HG03095 (cell line): Measurements from ENCODE around the gene THAP7.

Source experiments
- ATAC-seq: cut with Tn5 transposase; IDR thresholded peaks from one replicate; pipeline ENCODE4 v1.9.1; 2021; ENCODE audit warnings: moderate library complexity; ENCODE audit not compliant: unreplicated experiment

Gene THAP7

GRCh38 chr22:20994128-20994901 lies 7.6 kb downstream of the THAP7 start:
- ATAC-seq, result no peak

GRCh38 chr22:20993304-20994127 lies 8.4 kb downstream of the THAP7 start:
- ATAC-seq, result no peak

- ATAC-seq, result no peak
These were observed 9.2 kb downstream of the THAP7 start for GRCh38 chr22:20992456-20993303.

DNA sequence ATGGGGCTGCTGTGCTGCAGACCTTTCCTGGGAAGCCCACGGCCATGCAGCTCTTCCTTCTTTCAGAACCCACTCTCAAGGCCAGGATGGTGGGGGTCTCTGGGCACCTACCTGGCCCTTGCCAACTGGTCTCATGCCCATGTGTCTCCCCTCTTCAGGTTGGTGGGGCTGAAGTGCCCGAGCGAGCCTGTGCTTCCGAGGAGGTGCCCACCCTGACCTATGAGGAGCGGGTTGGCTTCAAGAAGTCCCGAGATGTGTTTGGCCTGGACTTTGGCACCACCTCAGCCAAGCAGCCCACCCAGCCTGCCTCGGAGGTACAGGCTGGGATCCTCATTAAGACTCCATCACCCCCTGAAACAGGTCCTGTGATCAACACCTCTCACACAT lies 9.9 kb downstream of the THAP7 start:
- ATAC-seq, result no peak

- ATAC-seq, result no peak
These were observed 10.5 kb downstream of the THAP7 start for GRCh38 chr22:20991252-20992055.

DNA sequence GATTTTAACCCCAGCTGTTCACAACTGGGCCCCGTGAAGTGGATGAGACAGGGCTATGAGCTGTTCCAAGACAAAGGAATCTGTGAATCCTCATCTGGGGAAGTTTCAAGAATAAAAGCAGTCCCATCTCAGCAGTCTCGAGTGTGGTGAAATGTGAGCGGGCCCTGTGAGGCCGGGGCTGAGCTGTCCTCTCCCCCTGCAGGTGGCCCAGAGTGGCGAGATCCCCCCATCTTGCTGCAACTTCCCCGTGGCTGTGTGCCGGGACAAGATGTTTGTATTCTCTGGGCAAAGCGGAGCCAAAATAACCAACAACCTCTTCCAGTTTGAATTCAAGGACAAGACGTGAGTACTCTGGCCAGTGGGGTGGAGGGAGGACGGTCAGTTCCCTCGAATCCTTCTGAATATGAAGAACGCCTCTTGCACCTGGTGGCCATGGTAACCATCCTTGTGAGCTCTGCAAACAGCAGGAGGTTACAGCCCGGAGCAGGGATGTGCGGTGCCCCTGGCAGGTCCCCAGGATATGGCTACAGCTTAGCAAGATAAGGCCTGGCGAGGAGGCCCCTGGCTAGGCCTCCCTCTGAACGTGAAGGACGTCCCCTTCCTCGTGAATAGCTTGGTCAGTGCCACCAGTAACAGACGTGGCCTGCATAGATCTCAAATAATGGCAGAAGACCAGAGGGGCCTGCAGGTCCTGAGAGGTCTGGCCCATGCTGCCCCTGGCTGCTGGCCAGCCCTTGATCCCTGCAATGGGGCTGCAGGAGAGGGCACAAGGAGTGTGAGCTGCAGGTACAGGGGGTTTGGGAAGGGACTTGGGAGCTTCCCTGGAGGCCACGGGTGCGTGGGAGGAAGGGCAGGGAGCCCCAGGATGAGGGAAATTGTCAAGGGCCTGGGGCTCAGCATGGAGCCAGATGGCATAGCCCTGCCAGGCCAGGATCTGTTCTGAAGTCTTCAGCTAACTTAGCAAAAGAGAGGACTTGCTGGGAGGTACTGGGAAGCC lies 11.4 kb downstream of the THAP7 start:
- no peak for ATAC-seq

DNA sequence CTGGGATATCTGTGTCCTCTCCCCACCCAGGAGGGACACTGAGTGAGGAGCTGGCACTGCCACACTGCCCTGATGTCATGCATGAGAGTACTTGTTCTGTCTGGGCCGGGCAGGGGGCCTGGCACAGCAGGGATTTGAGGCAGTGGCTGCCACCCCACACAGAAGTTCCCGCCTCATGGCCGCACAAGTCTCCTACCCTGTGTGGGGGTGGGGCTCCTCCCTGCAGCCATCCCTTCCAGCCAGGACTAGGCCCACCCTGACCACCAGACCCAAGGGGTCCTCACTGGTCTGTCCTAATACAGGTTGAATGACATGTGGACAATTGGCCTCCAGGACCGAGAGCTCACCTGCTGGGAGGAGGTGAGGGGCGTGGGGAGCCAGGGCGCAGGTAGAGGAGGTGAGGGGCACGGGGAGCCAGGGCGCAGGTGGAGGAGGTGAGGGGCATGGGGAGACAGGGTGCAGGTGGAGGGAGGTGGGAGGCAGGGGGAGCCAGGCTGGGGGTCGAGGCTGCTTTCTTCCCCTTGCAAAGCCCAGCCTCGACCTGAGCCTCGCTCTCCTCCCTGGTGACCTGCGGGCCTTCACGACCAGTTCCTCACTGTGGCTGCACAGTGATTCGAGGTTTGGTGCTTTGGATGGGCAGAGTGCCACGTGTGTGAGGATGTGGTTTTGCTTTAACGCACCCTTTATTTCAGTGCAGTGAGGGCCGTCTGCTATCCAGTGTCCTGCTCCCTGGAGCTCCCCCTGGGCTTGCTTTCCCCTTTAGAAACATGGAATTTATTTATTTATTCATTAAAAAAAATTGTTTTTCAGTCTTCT lies 12.4 kb downstream of the THAP7 start:
- ATAC-seq, result no peak

- no peak for ATAC-seq
These were observed 13.2 kb downstream of the THAP7 start for GRCh38 chr22:20988573-20989322.

- no peak for ATAC-seq
These were observed 14.5 kb downstream of the THAP7 start for GRCh38 chr22:20987375-20987774.

DNA sequence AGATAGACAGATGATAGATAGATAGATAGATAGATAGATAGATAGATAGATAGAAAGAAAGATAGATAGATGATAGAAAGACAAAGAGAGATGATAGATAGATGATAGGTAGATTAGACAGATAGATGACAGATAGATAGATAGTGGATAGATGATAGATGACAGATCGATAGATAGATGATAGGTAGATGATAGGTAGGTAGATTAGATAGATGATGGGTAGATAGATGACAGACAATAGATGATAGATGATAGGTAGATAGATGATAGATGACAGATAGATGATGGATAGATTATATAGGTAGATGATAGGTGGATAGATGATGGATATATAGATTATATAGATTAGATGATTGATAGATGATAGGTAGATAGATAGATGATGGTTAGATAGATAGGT lies 15.6 kb downstream of the THAP7 start:
- ATAC-seq, result no peak

DNA sequence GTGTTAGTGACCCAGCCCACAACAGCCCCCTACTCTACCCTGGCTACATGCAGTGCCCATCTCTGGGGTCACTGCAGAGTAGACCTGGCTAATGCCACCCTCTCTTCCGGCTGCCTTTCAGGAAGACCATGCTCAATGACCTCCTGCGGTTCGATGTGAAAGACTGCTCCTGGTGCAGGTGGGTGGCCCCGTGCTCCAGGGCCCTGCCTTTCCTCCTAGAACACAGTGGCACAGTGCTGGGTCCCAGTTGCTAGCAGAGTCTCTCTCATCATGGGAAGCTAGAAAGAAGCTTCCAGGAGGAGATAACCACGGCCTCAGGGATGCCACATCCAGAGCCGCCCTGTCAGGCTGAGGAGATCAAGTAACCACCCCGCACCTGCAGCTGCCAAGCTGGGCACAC lies 16.2 kb downstream of the THAP7 start:
- no peak for ATAC-seq

DNA sequence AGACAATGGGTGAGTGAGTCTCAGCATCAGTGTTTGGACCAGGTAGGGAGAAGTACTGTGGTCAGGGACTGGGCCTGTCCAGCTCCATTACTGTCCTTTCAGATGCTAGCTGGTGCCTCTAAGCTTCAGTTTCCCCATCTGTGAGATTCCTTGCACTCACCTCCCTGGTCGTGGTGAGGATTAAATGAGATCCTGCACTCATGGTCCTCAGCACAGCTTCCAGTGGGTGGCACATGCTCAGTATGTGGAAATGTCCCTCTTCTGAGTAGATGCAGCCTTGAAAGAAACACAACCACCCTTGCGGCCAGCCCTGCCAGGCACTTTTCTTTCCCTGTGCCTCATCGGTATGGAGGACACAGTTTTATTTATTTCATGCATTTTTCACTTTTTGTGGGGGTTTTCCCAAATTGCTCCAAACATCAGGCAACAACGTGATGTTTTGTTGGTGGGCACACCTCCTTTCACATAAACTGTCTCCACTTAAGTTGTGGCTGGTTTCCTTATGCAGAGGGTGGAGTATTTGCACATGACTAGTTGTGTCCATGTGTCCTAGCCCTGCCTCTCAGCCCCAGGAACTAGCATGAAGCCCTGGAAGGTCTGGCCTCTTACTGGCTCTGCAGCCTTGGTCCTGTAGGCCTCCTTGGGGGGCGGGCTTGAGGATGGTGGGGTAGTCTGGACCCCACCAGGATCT lies 18.7 kb downstream of the THAP7 start:
- no peak for ATAC-seq

- peak; percentile 16 for ATAC-seq
These were observed 19.4 kb downstream of the THAP7 start for GRCh38 chr22:20982563-20982882.

DNA sequence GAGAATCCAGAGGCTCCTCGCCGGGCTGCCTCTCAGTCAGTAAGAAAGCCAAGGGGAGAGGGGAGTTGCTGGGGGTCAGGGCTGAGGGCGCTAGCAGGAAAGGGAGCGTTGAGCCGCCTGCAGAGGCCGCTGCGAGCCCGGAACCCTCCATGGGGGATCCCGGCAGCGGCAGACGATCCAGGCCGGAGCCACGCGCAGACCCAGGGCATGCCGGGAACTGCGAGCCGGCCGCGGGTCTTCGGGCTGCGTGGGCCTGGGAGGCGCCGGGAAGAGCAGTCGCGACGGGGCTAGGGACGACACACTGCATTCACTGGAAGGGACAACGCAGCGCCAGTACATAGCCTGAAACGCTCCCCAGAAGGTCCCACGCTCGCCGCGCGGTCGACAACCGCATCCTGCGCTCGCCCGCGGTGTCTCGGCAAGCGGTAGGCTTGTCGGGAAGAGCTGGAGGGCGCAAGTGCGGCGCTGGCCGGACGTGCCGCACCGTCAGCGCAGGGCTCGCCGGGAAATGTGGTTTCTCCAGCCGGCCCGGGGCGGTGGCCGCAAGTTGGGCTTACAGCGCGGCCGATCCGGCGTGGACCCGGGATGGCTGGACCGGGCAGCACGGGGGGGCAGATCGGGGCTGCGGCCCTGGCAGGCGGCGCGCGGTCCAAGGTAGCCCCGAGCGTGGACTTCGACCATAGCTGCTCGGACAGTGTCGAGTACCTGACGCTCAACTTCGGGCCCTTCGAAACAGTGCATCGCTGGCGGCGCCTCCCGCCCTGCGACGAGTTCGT lies 19.9 kb downstream of the THAP7 start, which contains the start of gene LZTR1:
LZTR1 (plus strand) TSS at position 511 of the 776 bp plus-strand sequence; CDS start at position 586, 75 bp downstream.
- peak; percentile 68 for ATAC-seq

DNA sequence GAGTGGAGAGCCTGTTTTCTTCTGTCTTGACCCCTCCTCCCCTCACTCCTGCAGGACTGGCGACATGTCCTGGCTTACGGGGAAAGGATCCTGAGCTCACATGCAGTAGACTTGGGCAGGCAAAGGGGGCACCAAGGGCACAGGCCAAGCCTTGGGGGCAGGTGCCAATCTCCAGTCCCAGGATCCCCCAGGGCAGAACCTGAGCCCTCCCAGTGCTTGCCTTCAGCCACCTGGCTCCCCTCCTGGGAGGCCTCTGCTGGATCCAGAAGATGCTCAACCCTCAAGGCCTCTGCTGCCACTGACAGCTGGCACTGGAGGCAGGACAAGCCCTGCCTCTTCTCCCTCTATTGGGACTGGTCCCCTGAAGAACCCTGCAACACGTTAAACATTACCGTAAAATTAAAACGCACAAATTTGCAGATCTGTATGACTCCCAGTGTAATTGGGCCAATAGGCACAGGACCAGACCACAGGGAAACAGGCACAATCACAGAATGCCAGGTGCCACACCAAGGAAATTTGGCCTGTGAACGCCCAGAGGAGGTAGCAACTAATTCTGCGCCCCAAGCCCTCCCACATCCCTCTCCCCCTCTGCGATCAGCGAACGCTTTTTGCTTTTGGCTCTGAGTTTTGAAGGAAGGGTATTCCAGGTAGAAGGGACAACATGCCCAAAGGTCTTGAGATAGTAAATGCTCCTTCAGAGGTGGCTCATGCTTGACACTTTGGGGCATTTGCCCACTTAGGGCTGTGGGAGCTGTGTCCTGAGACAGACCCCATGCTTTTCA lies 20.8 kb downstream of the THAP7 start:
- ATAC-seq, result no peak

- ATAC-seq, result no peak
These were observed 21.4 kb downstream of the THAP7 start for GRCh38 chr22:20980523-20980922.
